Lung (tissue), 12 donors: ENCODE results near the gene B3GALT6. TPM values are rescaled to one million over a fixed set of nuclear protein-coding genes. Genes with fewer than 3 reads are reported as not detected.

Experiments used
- ATAC-seq: fragments of 200-7000 bp; cut with Tn5 transposase; one replicate; pipeline ENCODE4 v1.9.1; 2020; ENCODE audit warnings: moderate number of reproducible peaks; ENCODE audit not compliant: insufficient read depth, low FRiP score
- DNase-seq, 3 donors: peaks; one replicate each; pipeline ENCODE4 v3.0.0-alpha.2; 2013 to 2017
- H3K27ac ChIP-seq, 2 donors: one replicate each; pipeline ENCODE4 v1.5.1; 2013; ENCODE audit warnings: mild to moderate bottlenecking in 2 of 2, moderate library complexity in 2 of 2, control low read depth in 1 of 2, inconsistent platforms in 1 of 2, low read depth in 1 of 2, low read length in 1 of 2
- H3K27me3 ChIP-seq, 3 donors: one replicate each; pipeline ENCODE4 v1.5.1; 2013; ENCODE audit warnings: low read length in 2 of 3; ENCODE audit not compliant: control insufficient read depth in 3 of 3, insufficient read depth in 3 of 3
- H3K36me3 ChIP-seq, 4 donors: one replicate each; pipeline ENCODE4 v1.5.1; 2013; ENCODE audit warnings: low read length in 4 of 4, mild to moderate bottlenecking in 1 of 4, moderate library complexity in 1 of 4; ENCODE audit not compliant: control insufficient read depth in 4 of 4, insufficient read depth in 4 of 4
- H3K4me1 ChIP-seq, 5 donors: one replicate each; pipeline ENCODE4 v1.5.1; 2013; ENCODE audit warnings: low read length in 5 of 5, mild to moderate bottlenecking in 2 of 5, moderate library complexity in 1 of 5; ENCODE audit not compliant: control insufficient read depth in 5 of 5, insufficient read depth in 5 of 5
- H3K4me3 ChIP-seq: one replicate; pipeline ENCODE4 v1.5.1; 2013; ENCODE audit warnings: mild to moderate bottlenecking, control low read depth, moderate library complexity
- H3K9ac ChIP-seq, 2 donors: one replicate each; pipeline ENCODE4 v1.5.1; 2013; ENCODE audit warnings: low read length in 2 of 2, control low read depth in 1 of 2; ENCODE audit not compliant: insufficient read depth in 1 of 2
- H3K9me3 ChIP-seq, 4 donors: one replicate each; pipeline ENCODE4 v1.5.1; 2013; ENCODE audit warnings: low read length in 3 of 4, mild to moderate bottlenecking in 1 of 4, moderate library complexity in 1 of 4; ENCODE audit not compliant: control insufficient read depth in 4 of 4, insufficient read depth in 3 of 4
- CTCF ChIP-seq: IDR thresholded peaks from 2 replicates; pipeline ENCODE4 v1.5.1; 2012; ENCODE audit warnings: mild to moderate bottlenecking; ENCODE audit errors: control extremely low read depth, extremely low read depth
- WGBS, 2 donors: extraction: QIAGEN DNeasy Blood & Tissue Kit; methylation state at CpG; one replicate each; pipeline ENCODE4 v1.1.7; 2013; 5-methylcytosine and 5-hydroxymethylcytosine counted together
- polyA plus RNA-seq, 2 donors: library from polyadenylated mRNA; stranded (reverse); fragments of 200-250 nt; gene quantifications; one replicate each; pipeline ENCODE4 v1.2.1, GENCODE V29; 2013
- total RNA-seq, 2 donors: library from RNA; depleted of rRNA in 1 of 2; stranded (reverse); fragments of >200 nt in 1 of 2; gene quantifications; one replicate each; pipeline ENCODE4 v1.2.1, GENCODE V29; 2014 to 2021
- donor health status: control.
- donor health status: control.
- donor health status: Bipolar disorder and iron deficiency.
- donor health status: healthy.
- donor health status: DM: yes; HTN: yes; CAD: no.

B3GALT6 gene
- total and polyA plus RNA-seq, 4 donors, result 7.0 to 28.3 (median 15.8) TPM

DNA sequence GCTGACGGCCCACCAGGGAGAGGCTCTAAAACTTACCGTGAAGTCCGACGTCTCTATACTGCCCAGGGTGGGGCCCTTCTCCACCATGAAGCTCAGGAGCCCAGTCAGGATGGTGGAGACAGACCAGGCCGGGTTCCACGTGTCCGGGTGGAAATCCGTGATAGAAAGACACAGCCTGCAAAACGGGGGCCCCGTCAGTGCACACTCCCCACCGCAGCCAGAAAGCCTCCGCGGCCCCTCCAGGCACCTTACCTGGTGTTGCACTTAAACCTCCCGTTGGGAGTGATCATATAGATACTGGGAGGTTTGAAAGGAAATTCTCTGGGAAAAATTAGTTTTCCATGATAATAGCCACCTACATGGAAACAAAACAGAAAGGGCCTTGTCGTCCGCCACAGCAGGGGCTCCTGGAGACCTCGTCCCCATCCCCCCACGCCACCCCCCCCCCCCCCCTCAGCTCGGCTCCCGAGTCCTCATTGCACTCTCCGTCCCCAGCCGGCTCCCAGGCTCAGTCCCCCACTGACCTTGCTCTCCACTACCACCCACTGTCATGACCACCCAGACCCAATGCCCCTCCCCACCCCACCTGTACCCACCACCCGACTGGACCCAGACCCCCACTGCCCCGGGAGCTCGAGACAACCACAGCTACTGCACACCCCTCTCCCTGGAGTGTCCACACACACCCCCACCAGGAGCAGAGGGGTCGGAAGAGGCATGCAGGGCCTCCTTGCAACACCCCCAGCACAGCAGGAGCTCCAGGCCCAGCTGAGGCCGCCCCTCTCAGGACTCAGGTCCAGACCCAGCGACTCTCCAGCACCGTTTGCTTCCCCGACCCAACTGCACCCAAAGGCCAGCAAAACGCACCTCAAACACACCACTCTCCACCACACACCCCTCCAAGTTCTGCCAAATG, 25.2 kb downstream of the B3GALT6 start:
- Histone ChIP-seq H3K36me3 (peaks cover 8 to 64% (median 12%) of the 10 kb centered on the region in 4 donors), H3K4me3 (no peak overlapping the region), H3K27me3 (no peaks in the 10 kb centered on the region), H3K9ac (no peak overlapping the region), H3K27ac (no peak overlapping the region), H3K4me1 (peaks cover 0 to 10% (median 0%) of the 10 kb centered on the region in 5 donors), H3K9me3 (peaks cover 0 to 5% (median 0%) of the 10 kb centered on the region in 4 donors)
- TF ChIP-seq CTCF, result no peak
- no peak for DNase-seq
- ATAC-seq, result no peak
- WGBS, 2 donors, result 96 to 97% methylated on average over 31 of the region's 31 CpGs

DNA sequence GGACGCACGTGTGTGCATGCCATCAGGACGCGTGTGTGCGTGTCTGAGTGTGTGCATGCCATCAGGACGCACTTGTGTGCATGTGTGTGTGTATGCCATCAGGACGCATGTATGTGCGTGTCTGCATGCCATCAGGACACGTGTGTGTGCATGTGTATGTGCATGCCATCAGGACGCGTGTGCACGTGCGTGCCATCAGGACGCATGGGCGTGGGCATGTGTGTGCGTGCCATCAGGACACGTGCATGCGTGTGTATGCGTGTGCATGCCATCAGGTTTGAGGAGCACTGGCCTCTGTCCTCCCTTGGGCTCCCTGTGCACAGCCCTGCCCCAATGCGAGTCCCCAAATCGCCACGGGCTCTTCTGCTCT, 27.1 kb downstream of the B3GALT6 start:
- ATAC-seq (no peak), DNase-seq (no peak)
- peaks cover 0 to 5% (median 0%) of the 10 kb centered on the region in 4 donors for H3K9me3 ChIP-seq
- no peaks in the 10 kb centered on the region for H3K27me3 ChIP-seq
- 96 to 97% methylated on average over 22 of the region's 22 CpGs for WGBS, 2 donors
- no peak overlapping the region for H3K9ac ChIP-seq
- no peak overlapping the region for H3K4me3 ChIP-seq
- peaks cover 8 to 64% (median 16%) of the 10 kb centered on the region in 4 donors for H3K36me3 ChIP-seq
- no peak for TF ChIP-seq CTCF
- peaks cover 0 to 10% (median 0%) of the 10 kb centered on the region in 5 donors for H3K4me1 ChIP-seq
- no peak overlapping the region for H3K27ac ChIP-seq

GRCh38 chr1:1259540-1259939, 27.5 kb downstream of the B3GALT6 start:
- DNase-seq (no peak), ATAC-seq (no peak)
- Histone ChIP-seq H3K4me1 (peaks cover 0 to 10% (median 0%) of the 10 kb centered on the region in 5 donors), H3K27ac (no peak overlapping the region), H3K36me3 (peaks cover 8 to 61% (median 14%) of the 10 kb centered on the region in 4 donors), H3K9ac (no peak overlapping the region), H3K9me3 (peaks cover 0 to 5% (median 0%) of the 10 kb centered on the region in 4 donors), H3K27me3 (no peaks in the 10 kb centered on the region), H3K4me3 (no peak overlapping the region)
- 95% methylated on average over 18 of the region's 18 CpGs for WGBS, 2 donors
- no peak for TF ChIP-seq CTCF
